NOMO-1 treated with dmso at 0.1 percent for 144 hours (cell line): ENCODE results near the gene HAUS8.
"Not testable (repeated sequence)": the region's sequence is repeated elsewhere in the genome, so short reads cannot be mapped to it uniquely, and the experiment has no call there.

Experiments used
- DNase-seq: peaks from one replicate; lab custom pipeline; 2025; ENCODE audit not compliant: unreplicated experiment; lab: John Stamatoyannopoulos, UW

The HAUS8 gene

GRCh38 chr19:17075035-17075863 lies at the start of gene HAUS8, which contains the start of gene MYO9B:
Gene HAUS8, minus strand, starts transcription at chr19:17075452. Its CDS starts 30 bp downstream, at chr19:17075422.
Gene MYO9B, plus strand, starts transcription at chr19:17075777. Its CDS starts 25,941 bp downstream, at chr19:17101718.
- DNase-seq = peak; percentile 98

GRCh38 chr19:17124025-17124424 lies 48.8 kb upstream of the HAUS8 start:
- no peak for DNase-seq

GRCh38 chr19:17123041-17123440 lies 47.8 kb upstream of the HAUS8 start:
- DNase-seq = no peak

- DNase-seq = no peak
These were observed 46.6 kb upstream of the HAUS8 start for GRCh38 chr19:17121736-17122293.

- DNase-seq = no peak
These were observed 43.7 kb upstream of the HAUS8 start for GRCh38 chr19:17118957-17119356.

- DNase-seq = no peak
These were observed 41.9 kb upstream of the HAUS8 start for GRCh38 chr19:17116996-17117702.

- no peak for DNase-seq
These were observed 39.2 kb upstream of the HAUS8 start for GRCh38 chr19:17114414-17114831.

- DNase-seq = no peak
These were observed 38.0 kb upstream of the HAUS8 start for GRCh38 chr19:17113127-17113785.

GRCh38 chr19:17112700-17113099 lies 37.4 kb upstream of the HAUS8 start:
- DNase-seq = no peak

- DNase-seq = no peak
These were observed 37.0 kb upstream of the HAUS8 start for GRCh38 chr19:17112271-17112670.

GRCh38 chr19:17111766-17112165 lies 36.5 kb upstream of the HAUS8 start:
- DNase-seq = no peak

- no peak for DNase-seq
These were observed 35.3 kb upstream of the HAUS8 start for GRCh38 chr19:17110599-17110966.

- peak; percentile 84 for DNase-seq
These were observed 34.8 kb upstream of the HAUS8 start for GRCh38 chr19:17109962-17110598.

GRCh38 chr19:17109300-17109699 lies 34.0 kb upstream of the HAUS8 start:
- DNase-seq = no peak

GRCh38 chr19:17108453-17108784 lies 33.2 kb upstream of the HAUS8 start:
- DNase-seq = no peak

- DNase-seq = peak; percentile 85
These were observed 32.5 kb upstream of the HAUS8 start for GRCh38 chr19:17107546-17108452.

GRCh38 chr19:17106964-17107363 lies 31.7 kb upstream of the HAUS8 start:
- not testable (repeated sequence) for DNase-seq

- no peak for DNase-seq
These were observed 30.3 kb upstream of the HAUS8 start for GRCh38 chr19:17105556-17105955.

GRCh38 chr19:17104679-17105078 lies 29.4 kb upstream of the HAUS8 start:
- DNase-seq = no peak

GRCh38 chr19:17103177-17103576 lies 27.9 kb upstream of the HAUS8 start:
- no peak for DNase-seq
